Astrocyte (in vitro differentiated cells and primary cell): ENCODE data around the gene AP3M1.

Experiments used
- CTCF ChIP-seq: IDR thresholded peaks from 2 replicates; pipeline ENCODE4 v1.5.1; 2011; ENCODE audit warnings: low read depth, mild to moderate bottlenecking, inconsistent platforms, low read length, moderate library complexity; ENCODE audit not compliant: insufficient read depth
- EZH2 ChIP-seq: IDR thresholded peaks from 2 replicates; pipeline ENCODE4 v1.6.1; 2012; ENCODE audit warnings: mild to moderate bottlenecking, low read length, inconsistent platforms; ENCODE audit not compliant: insufficient read depth

GRCh38 chr10:74187237-74187636, 36.6 kb upstream of the AP3M1 start:
- no peak for TF ChIP-seq CTCF
- TF ChIP-seq EZH2: no peak
